GM12891 (cell line): Measurements from ENCODE around the gene HDAC4.

Experiments used
- DNase-seq: peaks from one replicate; pipeline ENCODE4 v3.0.0; 2011; ENCODE audit warnings: low spot score; ENCODE audit not compliant: insufficient read length
- FAIRE-seq: peaks from 2 replicates; lab custom pipeline; 2011; peaks lifted over from hg19 to GRCh38; lab: Jason Lieb, UNC
- PAX5 ChIP-seq: IDR thresholded peaks from 2 replicates; pipeline ENCODE4 v1.6.1; 2011; ENCODE audit warnings: low read length, moderate library complexity, mild to moderate bottlenecking; ENCODE audit not compliant: insufficient read depth, severe bottlenecking
- POLR2A ChIP-seq: IDR thresholded peaks from 2 replicates; pipeline ENCODE4 v1.6.1; 2011; ENCODE audit warnings: low read depth, low read length, control low read depth
- POLR2AphosphoS5 ChIP-seq: IDR thresholded peaks from 2 replicates; pipeline ENCODE4 v1.6.1; 2011; ENCODE audit warnings: low read depth, low read length, control low read depth
- POU2F2 ChIP-seq: IDR thresholded peaks from 2 replicates; pipeline ENCODE4 v1.6.1; 2011; ENCODE audit warnings: low read depth, mild to moderate bottlenecking, control low read depth, low read length, moderate library complexity
- SPI1 ChIP-seq: IDR thresholded peaks from 2 replicates; pipeline ENCODE4 v1.6.1; 2011; ENCODE audit warnings: low read depth, low read length, control low read depth
- TAF1 ChIP-seq: IDR thresholded peaks from 2 replicates; pipeline ENCODE4 v1.6.1; 2011; ENCODE audit warnings: low read depth, low read length, control low read depth

The HDAC4 gene

GRCh38 chr2:239000500-239001073, 400.2 kb downstream of the HDAC4 start:
- DNase-seq = no peak
- FAIRE-seq = no peak
- TF ChIP-seq PAX5 (no peak), POLR2AphosphoS5 (no peak), POU2F2 (no peak), TAF1 (no peak), SPI1 (no peak), POLR2A (no peak)

- DNase-seq (no peak), FAIRE-seq (no peak)
- no peak for TF ChIP-seq PAX5
- TF ChIP-seq POLR2A = no peak
- no peak for TF ChIP-seq POU2F2
- no peak for TF ChIP-seq TAF1
- no peak for TF ChIP-seq SPI1
- TF ChIP-seq POLR2AphosphoS5 = no peak
These were observed 400.7 kb downstream of the HDAC4 start for GRCh38 chr2:239000089-239000488.

- TF ChIP-seq POLR2AphosphoS5 = no peak
- TF ChIP-seq TAF1 = no peak
- no peak for TF ChIP-seq PAX5
- TF ChIP-seq POU2F2 = no peak
- TF ChIP-seq POLR2A = no peak
- no peak for TF ChIP-seq SPI1
- FAIRE-seq (no peak), DNase-seq (no peak)
These were observed 401.5 kb downstream of the HDAC4 start for GRCh38 chr2:238999291-238999741.

- TF ChIP-seq SPI1 (no peak), POLR2AphosphoS5 (no peak), POLR2A (no peak), POU2F2 (no peak), TAF1 (no peak), PAX5 (no peak)
- no peak for FAIRE-seq
These were observed 402.0 kb downstream of the HDAC4 start for GRCh38 chr2:238998801-238999200.

More at GRCh38 chr2:238998801-238999200, 402.0 kb downstream of the HDAC4 start:
- DNase-seq = no peak
